IPS DF 4.7 (cell line): ENCODE data around the gene NEUROD2.

Experiments
- DNase-seq: peaks from one replicate; pipeline ENCODE4 v3.0.0-alpha.2; 2013; ENCODE audit warnings: low spot score; ENCODE audit errors: extremely low read depth

Gene NEUROD2

DNA sequence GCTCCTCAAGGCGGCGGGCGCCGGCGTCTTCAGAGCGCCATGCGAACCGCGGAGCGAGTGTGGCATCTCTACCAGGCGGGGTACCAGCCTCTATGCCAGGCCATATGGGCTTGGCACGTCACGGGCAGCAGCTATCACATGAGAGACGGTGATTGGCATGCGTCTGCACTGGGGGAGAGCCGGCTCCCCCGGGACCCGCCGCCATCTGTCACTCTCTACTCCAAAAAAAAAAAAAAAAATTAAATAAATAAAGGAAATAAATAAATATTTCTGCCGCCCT is at the start of gene NEUROD2:
NEUROD2 (minus strand) TSS at position 70 of the 280 bp plus-strand sequence. CDS start 1,321 bp downstream, outside the sequence.
- DNase-seq: no peak

DNA sequence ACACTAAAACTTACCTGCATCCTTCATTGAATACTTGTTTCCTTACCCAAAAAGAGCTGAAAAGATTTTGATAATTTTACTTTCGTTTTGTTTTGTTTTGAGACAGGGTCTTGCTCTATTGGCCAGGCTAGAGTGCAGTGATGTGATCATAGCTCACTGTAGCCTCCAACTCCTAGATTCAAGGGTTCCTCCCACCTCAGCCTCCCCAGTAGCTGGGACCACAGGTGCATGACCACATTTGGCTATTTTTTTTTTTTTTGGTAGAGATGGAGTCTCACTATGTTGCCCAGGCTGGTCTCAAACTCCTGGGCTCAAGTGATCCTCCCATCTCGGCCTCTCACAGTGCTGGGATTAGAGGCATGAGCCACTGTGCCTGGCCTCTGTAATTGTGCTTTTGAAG is 47.4 kb upstream of the NEUROD2 start:
- DNase-seq: no peak

- DNase-seq: no peak
Observed at GRCh38 chr17:39653662-39654331, 46.1 kb upstream of the NEUROD2 start.

DNA sequence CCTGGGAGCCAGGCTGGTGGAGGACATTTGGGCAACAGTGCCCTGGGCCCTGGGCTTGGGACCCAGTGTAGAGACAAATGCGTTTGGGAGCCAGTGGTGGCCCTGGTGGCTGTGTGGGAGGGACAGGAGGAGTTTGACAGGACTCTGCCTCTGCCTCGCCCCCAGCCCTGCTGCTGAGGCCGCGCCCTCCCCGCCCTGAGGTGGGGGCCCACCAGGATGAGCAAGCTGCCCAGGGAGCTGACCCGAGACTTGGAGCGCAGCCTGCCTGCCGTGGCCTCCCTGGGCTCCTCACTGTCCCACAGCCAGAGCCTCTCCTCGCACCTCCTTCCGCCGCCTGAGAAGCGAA is 45.6 kb upstream of the NEUROD2 start:
- no peak for DNase-seq

DNA sequence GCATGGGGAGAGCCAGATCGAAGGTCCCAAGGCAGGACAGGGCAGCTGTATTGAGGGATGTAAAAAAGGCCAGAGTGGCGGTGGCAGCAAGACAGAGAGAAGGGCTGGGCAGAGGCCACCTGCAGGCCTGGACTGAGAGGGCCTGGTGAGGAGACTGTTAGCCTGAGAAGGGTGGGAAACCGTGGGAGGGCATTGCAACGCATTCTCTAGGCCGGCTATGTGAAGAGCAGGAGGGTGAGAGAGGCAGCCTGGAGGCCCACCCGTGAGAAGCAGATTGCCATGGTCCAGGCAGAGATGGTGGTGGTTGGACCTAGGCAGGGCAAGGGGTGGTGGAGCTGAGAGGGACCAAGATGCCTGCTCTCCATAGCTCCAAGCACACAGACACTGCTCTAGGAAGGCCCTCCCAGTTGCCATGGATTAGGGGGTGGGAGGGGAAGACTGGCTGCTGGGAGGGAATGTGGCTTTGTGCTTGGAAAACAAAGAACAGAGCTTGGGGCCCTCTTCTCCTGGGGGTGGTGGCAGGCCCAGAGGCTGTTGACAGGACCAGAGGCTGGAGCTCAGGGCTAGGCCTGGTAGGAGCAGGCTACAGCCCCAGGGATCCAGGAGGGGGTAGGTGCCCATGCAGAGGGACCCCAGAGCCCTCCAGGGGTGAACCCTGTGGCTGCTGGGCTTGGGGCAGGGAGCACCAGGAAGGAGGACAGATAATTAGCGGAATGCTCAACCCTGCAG is 45.0 kb upstream of the NEUROD2 start:
- no peak for DNase-seq

- DNase-seq: no peak
Observed at GRCh38 chr17:39651923-39652586, 44.3 kb upstream of the NEUROD2 start.

DNA sequence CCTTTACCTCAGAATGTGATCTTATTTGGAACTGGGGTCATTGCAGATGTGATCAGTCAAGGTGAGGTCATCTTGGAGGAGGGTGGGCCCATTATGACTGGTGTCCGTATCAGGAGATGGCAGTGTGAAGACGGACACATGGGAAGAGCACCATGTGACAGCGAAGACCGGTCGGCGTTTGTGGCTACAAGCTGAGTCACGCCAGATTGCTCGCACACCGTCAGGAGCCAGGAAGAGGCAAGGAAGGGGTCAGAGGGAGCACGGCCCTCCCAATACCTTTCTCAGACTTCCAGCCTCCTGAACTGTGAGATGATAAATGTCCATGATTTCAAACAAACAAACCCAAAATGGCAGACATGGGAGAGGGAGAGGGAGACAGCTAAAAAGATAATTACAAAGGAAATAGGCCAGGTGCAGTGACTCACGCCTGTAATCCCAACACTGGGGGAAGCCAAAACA is 42.4 kb upstream of the NEUROD2 start:
- no peak for DNase-seq

GRCh38 chr17:39648616-39649366 is 41.1 kb upstream of the NEUROD2 start:
- no peak for DNase-seq

DNA sequence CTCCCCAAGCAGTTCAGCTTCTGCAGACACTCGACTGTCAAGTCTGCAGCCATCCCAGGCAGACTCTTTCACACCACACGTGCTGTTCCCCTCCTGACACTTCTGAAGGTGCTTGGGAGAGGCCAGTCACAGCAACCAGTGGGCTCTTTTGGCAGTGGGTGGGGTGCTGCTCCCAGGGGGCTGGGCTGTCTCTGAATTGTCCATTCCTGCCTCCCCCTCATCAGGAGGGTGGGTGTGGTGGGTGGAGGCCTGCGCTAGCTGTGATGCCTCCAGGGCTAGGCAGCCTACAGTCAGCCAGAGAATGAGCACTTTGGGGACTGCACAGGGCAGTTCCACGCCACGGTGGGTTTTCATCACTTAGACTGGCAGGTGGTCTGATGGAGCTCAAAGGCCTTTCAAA is 39.5 kb upstream of the NEUROD2 start:
- DNase-seq: no peak

GRCh38 chr17:39643271-39643670 is 35.6 kb upstream of the NEUROD2 start:
- DNase-seq: no peak

- DNase-seq: no peak
Observed at GRCh38 chr17:39642291-39643074, 34.8 kb upstream of the NEUROD2 start.

DNA sequence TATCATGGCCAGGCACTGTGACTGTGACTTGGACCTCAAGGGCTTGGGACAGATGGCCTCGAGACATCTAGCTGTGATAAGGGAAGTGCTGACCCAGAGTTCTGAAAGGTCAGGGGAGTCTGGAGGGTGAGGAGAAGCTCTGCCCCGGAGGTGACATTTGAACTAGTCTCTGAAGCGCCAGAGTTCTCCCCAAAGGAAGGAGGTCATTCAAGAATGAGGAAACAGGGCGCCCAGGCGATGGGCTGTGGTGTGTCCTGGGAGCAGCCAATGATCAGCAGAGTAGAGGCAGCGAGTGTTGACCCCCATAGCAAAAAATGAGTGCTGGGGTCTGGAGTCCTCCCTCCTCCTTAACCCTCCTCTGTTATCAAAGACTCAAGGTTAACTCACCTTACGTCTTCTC is 34.2 kb upstream of the NEUROD2 start:
- DNase-seq: no peak

GRCh38 chr17:39641097-39641496 is 33.4 kb upstream of the NEUROD2 start:
- no peak for DNase-seq

DNA sequence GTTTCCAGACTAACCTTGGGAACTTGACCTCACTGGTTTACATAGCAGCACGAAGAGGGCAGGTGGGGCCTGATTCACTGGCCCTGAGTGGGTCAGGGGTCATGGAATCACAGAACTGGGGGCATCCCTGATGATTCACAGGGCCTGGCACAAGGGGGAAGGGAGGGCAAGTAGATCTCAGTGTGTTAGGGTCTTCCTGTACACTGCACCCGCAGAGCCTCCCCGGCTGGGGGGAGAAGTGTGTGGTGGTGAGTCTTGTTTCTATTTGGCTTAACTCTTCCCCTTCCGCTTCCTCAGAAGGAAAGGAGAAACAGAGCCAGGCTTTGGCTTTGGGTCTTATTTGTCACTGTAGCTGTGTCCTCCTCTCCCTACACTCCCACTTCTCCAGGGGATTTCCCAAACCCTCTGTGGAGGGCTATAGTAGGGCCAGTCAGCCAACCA is 32.9 kb upstream of the NEUROD2 start:
- no peak for DNase-seq

DNA sequence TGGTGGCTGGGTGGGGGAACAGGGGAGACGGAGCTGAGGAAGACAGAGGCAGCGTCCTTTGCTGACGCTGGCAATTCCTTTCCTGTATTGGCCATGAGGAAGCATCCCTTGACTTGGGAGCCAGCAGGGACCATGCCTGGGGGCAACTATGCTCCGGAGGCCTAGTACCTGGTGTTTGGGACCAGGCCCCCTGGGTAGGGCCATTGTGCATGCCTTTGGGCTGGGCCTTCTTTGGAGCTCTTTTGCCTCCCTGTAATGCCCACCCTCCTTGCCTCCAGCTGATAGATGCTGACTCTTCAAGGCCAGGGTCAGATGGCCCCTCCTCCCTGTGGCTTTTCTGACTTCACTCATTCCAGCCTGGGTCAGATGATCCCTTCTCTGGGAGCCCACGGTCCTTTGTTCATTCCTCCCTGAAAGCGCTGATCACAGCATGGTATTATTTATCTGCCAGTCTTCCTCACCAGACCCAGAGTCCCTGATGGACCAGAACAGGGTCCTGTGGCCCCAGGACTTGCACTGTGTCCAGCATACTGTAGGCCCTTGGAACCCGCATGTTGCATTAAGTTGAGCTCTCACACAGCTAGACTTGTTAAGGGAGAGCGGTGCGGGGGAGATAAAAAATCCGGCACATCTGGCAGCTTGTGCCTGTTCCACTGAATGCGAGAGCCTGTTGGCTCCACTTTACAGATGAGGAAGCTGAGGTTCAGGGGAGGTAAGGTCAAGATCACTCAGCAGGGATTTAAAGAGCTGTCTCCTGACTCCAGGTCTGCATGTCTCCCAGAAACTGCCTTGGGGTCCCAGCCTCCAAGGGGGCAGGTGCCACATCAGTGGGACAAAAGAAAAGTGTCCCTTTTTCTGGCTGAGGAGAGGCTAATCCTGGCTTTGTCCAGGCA is 32.1 kb upstream of the NEUROD2 start:
- DNase-seq: no peak

GRCh38 chr17:39639043-39639442 is 31.3 kb upstream of the NEUROD2 start:
- no peak for DNase-seq

DNA sequence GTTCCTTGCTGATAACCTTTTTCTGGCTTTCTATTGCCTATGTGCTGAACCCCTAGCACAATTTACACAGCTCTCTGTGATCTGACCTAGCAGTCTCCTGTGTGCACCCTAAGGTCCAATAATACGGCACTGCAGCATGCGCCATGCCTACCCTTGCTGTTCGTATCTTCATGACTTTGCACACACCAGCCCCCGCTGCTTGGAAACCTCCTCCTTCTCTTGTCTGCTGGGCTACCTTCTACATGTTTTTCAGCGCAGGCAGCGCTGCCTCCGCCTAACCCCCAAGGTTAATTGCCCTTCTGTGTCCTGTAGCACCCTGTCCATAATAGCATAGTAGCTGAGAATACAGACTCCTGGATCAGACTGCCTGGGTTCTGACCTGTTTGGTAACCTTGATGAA is 30.6 kb upstream of the NEUROD2 start:
- no peak for DNase-seq

DNA sequence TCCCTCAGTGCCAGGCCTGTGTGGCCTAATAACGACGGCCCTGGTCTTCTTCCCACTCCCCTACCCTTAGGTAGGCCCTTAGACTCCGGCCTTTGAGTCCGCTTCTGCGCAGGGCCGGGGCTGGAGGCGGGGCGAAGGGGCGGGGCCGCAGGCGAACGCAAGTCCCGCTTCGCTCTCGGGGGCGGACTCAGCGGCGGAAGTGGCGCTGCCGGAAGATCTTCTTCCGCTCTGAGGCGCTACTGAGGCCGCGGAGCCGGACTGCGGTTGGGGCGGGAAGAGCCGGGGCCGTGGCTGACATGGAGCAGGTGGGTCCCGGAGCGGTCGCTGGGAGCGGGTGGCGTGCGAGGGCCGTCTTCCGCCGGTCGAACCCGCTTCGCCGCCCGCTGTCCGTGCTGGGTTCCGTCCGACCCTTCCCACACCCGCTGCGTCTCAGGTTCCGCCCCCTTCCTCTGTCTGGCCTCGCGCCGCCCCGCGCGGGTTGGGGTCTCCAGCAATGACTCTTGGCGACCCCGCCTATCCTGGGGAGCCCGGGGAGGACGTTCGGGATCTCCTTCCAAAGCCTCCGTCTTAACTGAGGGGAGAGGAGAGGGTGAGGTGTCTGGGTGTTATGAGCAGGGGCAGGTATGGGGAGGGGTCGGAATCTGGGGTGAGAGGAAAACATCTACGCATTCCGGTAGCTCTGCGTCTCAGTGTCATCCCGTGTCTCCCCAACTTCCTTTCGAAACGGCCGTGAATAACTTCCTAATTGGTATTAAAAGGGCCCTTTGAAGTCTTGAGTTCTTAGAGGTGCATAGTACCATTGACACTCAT is 29.4 kb upstream of the NEUROD2 start, which contains the start of gene STARD3:
STARD3 (plus strand) TSS at position 218 of the 810 bp plus-strand sequence. CDS start 16,388 bp downstream, outside the sequence.
- no peak for DNase-seq

GRCh38 chr17:39636587-39636926 is 28.8 kb upstream of the NEUROD2 start:
- DNase-seq: no peak
